ENCODE data around the gene FAM107B. TPM values are rescaled to one million over a fixed set of nuclear protein-coding genes. Genes with fewer than 3 reads are reported as not detected.

FAM107B gene
- total and polyA plus RNA-seq, 2 of the 13 experiments (the other 11 are each of a cell fraction or from before 2014, with no cell fraction given), result 15.7 to 24.8 TPM

- H3K4me3 ChIP-seq (replicated peaks in 1 of 3; ENCODE audit: insufficient read depth in 1 of 3, low read depth in 2 of 3, low read length in 3 of 3), result no peak overlapping the region
- ChIA-PET POLR2A (no interaction called here), CTCF (ENCODE audit: low intra/inter-chr PET ratio, low total read pairs) (no interaction called here)
- H4K20me1 ChIP-seq (ENCODE audit: insufficient read depth, low read length), result no peaks in the 10 kb centered on the region
- TF ChIP-seq KDM2A (CRISPR knock-in tag; IDR thresholded peaks at IDR 0.05; ENCODE audit: borderline replicate concordance, low read depth) (no peak), FOSL2 (CRISPR knock-in tag; IDR thresholded peaks at IDR 0.05) (no peak), ZNF737 (CRISPR knock-in tag; IDR thresholded peaks at IDR 0.05; ENCODE audit: borderline replicate concordance) (no peak), HCFC1 (IDR thresholded peaks at IDR 0.05; ENCODE audit: low read depth, low read length) (no peak), MED1 (CRISPR knock-in tag; IDR thresholded peaks at IDR 0.05) (no peak)
- no peaks in the 10 kb centered on the region for H3K9me3 ChIP-seq (ENCODE audit: low read length)
- ATAC-seq, result no peak; the same call in 2 of the 3 replicates
- no peaks in the 10 kb centered on the region for H3K79me2 ChIP-seq (ENCODE audit: insufficient read depth, low read length)
- DNase-seq (ENCODE audit: low spot score), result no peak
- no peak overlapping the region for H3K9ac ChIP-seq (ENCODE audit: insufficient read depth, low read depth, low read length)
- peaks cover 22% of the 10 kb centered on the region for H3K4me1 ChIP-seq (ENCODE audit: insufficient read depth, low read length)
- H3K27me3 ChIP-seq (ENCODE audit: control insufficient read depth in 1 of 2, insufficient read depth in 2 of 2, low read length in 2 of 2), result no peaks in the 10 kb centered on the region
- BruUV-seq (replicated peaks), result no TSS peak
- H2AFZ ChIP-seq (ENCODE audit: low read length), result peak overlapping the region; percentile 11
- in situ Hi-C loops (cut with HindIII; ENCODE audit: extremely low pct_ligation_motif_present, low pct_unique_long_range_greater_than_20kb) (no loop called here), intact Hi-C loops (cut with micrococcal nuclease; ENCODE audit: unreplicated experiment) (no loop called here)
- no peak overlapping the region for H3K27ac ChIP-seq (ENCODE audit: extremely low read length, insufficient read depth, low read length)
- FAIRE-seq, result no peak
- H3K36me3 ChIP-seq (replicated peaks in 1 of 2; ENCODE audit: control insufficient read depth in 1 of 2, insufficient read depth in 2 of 2, low read length in 2 of 2), result no peaks in the 10 kb centered on the region
- 35% methylated on average over 5 of the region's 5 CpGs for WGBS (ENCODE audit: low lambda C conversion rate)
- H3K4me2 ChIP-seq (ENCODE audit: low read depth, low read length), result peak overlapping the region; percentile 29; the same call in 1 of the 2 replicates
Measured at GRCh38 chr10:14616955-14617730, 157.6 kb downstream of the FAM107B start.

- ChIA-PET CTCF (ENCODE audit: low intra/inter-chr PET ratio, low total read pairs) (no interaction called here), POLR2A (no interaction called here)
- no peak overlapping the region for H3K27ac ChIP-seq (ENCODE audit: extremely low read length, insufficient read depth, low read length)
- H3K36me3 ChIP-seq (replicated peaks in 1 of 2; ENCODE audit: control insufficient read depth in 1 of 2, insufficient read depth in 2 of 2, low read length in 2 of 2), result no peaks in the 10 kb centered on the region
- no peak overlapping the region for H2AFZ ChIP-seq (ENCODE audit: low read length)
- intact Hi-C loops (cut with micrococcal nuclease; ENCODE audit: unreplicated experiment), result no loop called here
- no TSS peak for BruUV-seq (replicated peaks)
- H3K9ac ChIP-seq (ENCODE audit: insufficient read depth, low read depth, low read length), result no peak overlapping the region
- in situ Hi-C loops (cut with HindIII; ENCODE audit: extremely low pct_ligation_motif_present, low pct_unique_long_range_greater_than_20kb), result no loop called here
- no peaks in the 10 kb centered on the region for H3K9me3 ChIP-seq (ENCODE audit: low read length)
- H4K20me1 ChIP-seq (ENCODE audit: insufficient read depth, low read length), result no peaks in the 10 kb centered on the region
- WGBS (ENCODE audit: low lambda C conversion rate), result 67% methylated on average over 2 of the region's 2 CpGs
- DNase-seq (ENCODE audit: low spot score) (no peak), FAIRE-seq (no peak), ATAC-seq (no peak)
- no peak overlapping the region for H3K4me2 ChIP-seq (ENCODE audit: low read depth, low read length)
- no peaks in the 10 kb centered on the region for H3K27me3 ChIP-seq (ENCODE audit: control insufficient read depth in 1 of 2, insufficient read depth in 2 of 2, low read length in 2 of 2)
- no peaks in the 10 kb centered on the region for H3K79me2 ChIP-seq (ENCODE audit: insufficient read depth, low read length)
- no peak overlapping the region for H3K4me3 ChIP-seq (replicated peaks in 1 of 3; ENCODE audit: insufficient read depth in 1 of 3, low read depth in 2 of 3, low read length in 3 of 3)
- TF ChIP-seq HNF4A (CRISPR knock-in tag; IDR thresholded peaks at IDR 0.05), result no peak
- no peak for TF ChIP-seq ZNF326 (CRISPR knock-in tag; IDR thresholded peaks at IDR 0.05; ENCODE audit: borderline replicate concordance)
- no peak for TF ChIP-seq ZNF382 (CRISPR knock-in tag; IDR thresholded peaks at IDR 0.05; ENCODE audit: borderline replicate concordance)
- no peak for TF ChIP-seq PLSCR1 (CRISPR knock-in tag; IDR thresholded peaks at IDR 0.05; ENCODE audit: borderline replicate concordance)
- H3K4me1 ChIP-seq (ENCODE audit: insufficient read depth, low read length), result peaks cover 26% of the 10 kb centered on the region
Measured at GRCh38 chr10:14616465-14616864, 158.2 kb downstream of the FAM107B start.
